GM23338 (cell line): ENCODE measurements around the gene MSS51. TPM values are rescaled to one million over a fixed set of nuclear protein-coding genes. Genes with fewer than 3 reads are reported as not detected.

Source experiments
- ATAC-seq: fragments of 200-7000 bp; cut with Tn5 transposase; 3 replicates; pipeline ENCODE4 v1.9.1; 2020
- DNase-seq: peaks from one replicate; pipeline ENCODE4 v3.0.0-alpha.2; 2015; ENCODE audit warnings: low spot score
- H2AFZ ChIP-seq: fragments of 200-600 bp; sonication (generic); 2 replicates; pipeline ENCODE4 v1.8.0; 2016; ENCODE audit warnings: antibody characterized with exemption, mild to moderate bottlenecking, moderate library complexity
- H3F3A ChIP-seq: fragments of 200-600 bp; sonication (generic); replicated peaks from 2 replicates; pipeline ENCODE4 v1.8.0; 2017; ENCODE audit warnings: antibody characterized with exemption, mixed run types, low read depth
- H3K27ac ChIP-seq: fragments of 200-600 bp; sonication (generic); 2 replicates; pipeline ENCODE4 v1.6.1; 2016; ENCODE audit warnings: low read depth
- H3K27me3 ChIP-seq: fragments of 200-600 bp; sonication (generic); 2 replicates; pipeline ENCODE4 v1.8.0; 2016; ENCODE audit warnings: mild to moderate bottlenecking, mixed run types, moderate library complexity; ENCODE audit not compliant: insufficient read depth
- H3K36me3 ChIP-seq: fragments of 200-600 bp; sonication (generic); 2 replicates; pipeline ENCODE4 v1.8.0; 2016; ENCODE audit warnings: mild to moderate bottlenecking; ENCODE audit not compliant: insufficient read depth
- H3K4me1 ChIP-seq: fragments of 200-600 bp; sonication (generic); 2 replicates; pipeline ENCODE4 v1.8.0; 2016; ENCODE audit warnings: mild to moderate bottlenecking, moderate library complexity; ENCODE audit not compliant: insufficient read depth
- H3K4me2 ChIP-seq: fragments of 200-600 bp; sonication (generic); 2 replicates; pipeline ENCODE4 v1.7.1; 2017; ENCODE audit warnings: mixed run types
- H3K4me3 ChIP-seq: fragments of 200-600 bp; sonication (generic); 2 replicates; pipeline ENCODE4 v1.6.1; 2016; ENCODE audit warnings: mixed run types
- H3K79me2 ChIP-seq: fragments of 200-600 bp; sonication (generic); replicated peaks from 2 replicates; pipeline ENCODE4 v1.8.0; 2017; ENCODE audit warnings: mild to moderate bottlenecking; ENCODE audit not compliant: insufficient read depth
- H3K9me2 ChIP-seq: fragments of 200-600 bp; sonication (generic); 2 replicates; pipeline ENCODE4 v1.8.0; 2017; ENCODE audit not compliant: insufficient read depth
- H4K20me1 ChIP-seq: fragments of 200-600 bp; sonication (generic); replicated peaks from 2 replicates; pipeline ENCODE4 v1.8.0; 2017; ENCODE audit warnings: mild to moderate bottlenecking; ENCODE audit not compliant: insufficient read depth
- H3K27ac Mint-ChIP-seq: 2 replicates; pipeline ENCODE4 v1.8.0; 2020; ENCODE audit warnings: inconsistent platforms, mild to moderate bottlenecking, moderate library complexity, mixed read lengths
- H3K27me3 Mint-ChIP-seq: 3 replicates; pipeline ENCODE4 v1.8.0; 2022; ENCODE audit warnings: low read depth, mild to moderate bottlenecking, moderate library complexity, mixed read lengths, inconsistent platforms; ENCODE audit not compliant: insufficient read depth, poor library complexity
- H3K36me3 Mint-ChIP-seq: 3 replicates; pipeline ENCODE4 v1.8.0; 2021; ENCODE audit warnings: low read depth, mild to moderate bottlenecking, inconsistent platforms, moderate library complexity, mixed read lengths
- H3K4me1 Mint-ChIP-seq: 3 replicates; pipeline ENCODE4 v1.8.0; 2020; ENCODE audit warnings: mild to moderate bottlenecking, inconsistent platforms, mixed read lengths
- H3K4me3 Mint-ChIP-seq: 3 replicates; pipeline ENCODE4 v1.8.0; 2021; ENCODE audit warnings: moderate library complexity, mild to moderate bottlenecking, inconsistent platforms, mixed read lengths
- H3K9me3 Mint-ChIP-seq: 3 replicates; pipeline ENCODE4 v1.8.0; 2020; ENCODE audit warnings: moderate library complexity, mild to moderate bottlenecking, inconsistent platforms, mixed read lengths
- CREB1 ChIP-seq: fragments of 250-450 bp; sonication (Bioruptor Pico); IDR thresholded peaks from 2 replicates; pipeline ENCODE4 v1.5.0; 2020; ENCODE audit warnings: low read depth, mild to moderate bottlenecking, moderate library complexity
- CTCF ChIP-seq, 2 experiments: fragments of 200-600 bp in 1 of 2; sonication (generic) in 1 of 2; conservative IDR thresholded peaks; 2 replicates each; pipeline versions ENCODE4 v1.5.1 to v1.6.1; 2016 to 2017; ENCODE audit warnings: antibody characterized with exemption in 2 of 2, low read depth in 2 of 2, mild to moderate bottlenecking in 2 of 2, moderate library complexity in 1 of 2
- ETS1 ChIP-seq: IDR thresholded peaks from 2 replicates; pipeline ENCODE4 v1.6.1; 2016; ENCODE audit warnings: antibody characterized with exemption
- EZH2 ChIP-seq: fragments of 200-600 bp; sonication (generic); IDR thresholded peaks from one replicate; pipeline ENCODE4 v1.8.0; 2017; ENCODE audit warnings: antibody characterized with exemption, mild to moderate bottlenecking, low read depth; ENCODE audit not compliant: unreplicated experiment
- EZH2phosphoT487 ChIP-seq: fragments of 200-600 bp; sonication (generic); IDR thresholded peaks from one replicate; pipeline ENCODE4 v1.8.1; 2018; ENCODE audit warnings: antibody characterized with exemption; ENCODE audit not compliant: unreplicated experiment
- JUNB ChIP-seq: IDR thresholded peaks from one replicate; pipeline ENCODE4 v1.6.1; 2016; ENCODE audit warnings: antibody characterized with exemption; ENCODE audit not compliant: unreplicated experiment
- NANOG ChIP-seq: IDR thresholded peaks from 2 replicates; pipeline ENCODE4 v1.6.1; 2016; ENCODE audit warnings: antibody characterized with exemption, borderline replicate concordance
- POLR2AphosphoS5 ChIP-seq: IDR thresholded peaks from 2 replicates; pipeline ENCODE4 v1.6.1; 2016; ENCODE audit warnings: antibody characterized with exemption, low read depth
- REST ChIP-seq: IDR thresholded peaks from one replicate; pipeline ENCODE4 v1.6.1; 2018; ENCODE audit warnings: antibody characterized with exemption; ENCODE audit not compliant: unreplicated experiment
- STAT1 ChIP-seq: IDR thresholded peaks from one replicate; pipeline ENCODE4 v1.6.1; 2016; ENCODE audit warnings: antibody characterized with exemption; ENCODE audit not compliant: unreplicated experiment
- ZNF114 ChIP-seq: fragments of 250-450 bp; sonication (Bioruptor Pico); IDR thresholded peaks from 2 replicates; pipeline ENCODE4 v1.5.0; 2020; ENCODE audit warnings: mild to moderate bottlenecking, moderate library complexity
- ZNF331 ChIP-seq: fragments of 250-450 bp; sonication (Bioruptor Pico); IDR thresholded peaks from 2 replicates; pipeline ENCODE4 v1.5.0; 2020; ENCODE audit warnings: low read depth, mild to moderate bottlenecking, moderate library complexity
- ZNF462 ChIP-seq: fragments of 250-450 bp; sonication (Bioruptor Pico); IDR thresholded peaks from 2 replicates; pipeline ENCODE4 v1.5.0; 2020; ENCODE audit warnings: mild to moderate bottlenecking, moderate library complexity
- polyA plus RNA-seq: library from polyadenylated mRNA; unstranded; fragments of >200 nt; fragmentation: Nextera tagmentation; extraction: Ambion mirVana; gene quantifications from 2 replicates; pipeline ENCODE4 v1.2.1, GENCODE V29; 2016
- total RNA-seq: library from RNA; depleted of rRNA; stranded (reverse); fragments of >200 nt; shearing (Covaris generic); gene quantifications from 2 replicates; pipeline ENCODE4 v1.2.3, GENCODE V29; 2014

Gene MSS51
- total and polyA plus RNA-seq, 2 experiments from 2014 or later: 1.1 to 5.1 TPM

- Histone ChIP-seq H3K27ac (no peak overlapping the region), H3K4me2 (no peak overlapping the region), H4K20me1 (no peaks in the 10 kb centered on the region), H3F3A (no peaks in the 10 kb centered on the region), H3K27me3 (no peaks in the 10 kb centered on the region), H3K4me1 (no peaks in the 10 kb centered on the region), H2AFZ (no peak overlapping the region), H3K9me2 (no peaks in the 10 kb centered on the region), H3K79me2 (no peaks in the 10 kb centered on the region), H3K36me3 (peaks cover 8% of the 10 kb centered on the region; the same call in 1 of the 2 replicates), H3K4me3 (no peak overlapping the region)
- H3K27me3 Mint-ChIP-seq: no peaks in the 10 kb centered on the region
- H3K9me3 Mint-ChIP-seq: no peaks in the 10 kb centered on the region
- peaks cover 36% of the 10 kb centered on the region for H3K36me3 Mint-ChIP-seq
- TF ChIP-seq STAT1 (no peak), NANOG (no peak), EZH2 (no peak), JUNB (no peak), CTCF (conservative IDR thresholded peaks at IDR 0.05; ENCODE audit: low read depth in 2 of 2) (no peak), ETS1 (no peak), POLR2AphosphoS5 (no peak), ZNF462 (CRISPR knock-in tag) (no peak), EZH2phosphoT487 (no peak), REST (no peak), CREB1 (CRISPR knock-in tag) (no peak), ZNF331 (CRISPR knock-in tag) (no peak), ZNF114 (no peak)
- H3K4me1 Mint-ChIP-seq: no peaks in the 10 kb centered on the region
- DNase-seq (no peak), ATAC-seq (no peak)
- H3K27ac Mint-ChIP-seq: no peak overlapping the region
- no peak overlapping the region for H3K4me3 Mint-ChIP-seq
Observed at GRCh38 chr10:73376679-73377078, 56.7 kb downstream of the MSS51 start.
